Gastroesophageal sphincter (tissue), 4 donors: ENCODE measurements around the gene OR52B6. TPM values are rescaled to one million over a fixed set of nuclear protein-coding genes. Genes with fewer than 3 reads are reported as not detected.

Experiments
- ATAC-seq: fragments of 150-250 bp; one replicate; pipeline ENCODE4 v1.9.1; 2016; ENCODE audit warnings: mild to moderate bottlenecking, moderate library complexity
- H3K27ac ChIP-seq, 4 donors: fragments of 200-600 bp; sonication (generic) in 3 of 4; 1 replicate in 3 of 4; 2 replicates in 1 of 4; pipeline ENCODE4 v1.5.1; 2016 to 2019
- H3K27me3 ChIP-seq: fragments of 200-600 bp; sonication (generic); one replicate; pipeline ENCODE4 v1.5.1; 2019
- H3K36me3 ChIP-seq, 2 donors: fragments of 200-600 bp; sonication (generic); one replicate each; pipeline ENCODE4 v1.5.1; 2019; ENCODE audit warnings: control low read depth in 1 of 2
- H3K4me1 ChIP-seq, 3 donors: fragments of 200-600 bp; sonication (generic); 1 replicate in 2 of 3; 2 replicates in 1 of 3; pipeline ENCODE4 v1.5.1; 2016 to 2019; ENCODE audit warnings: control low read depth in 2 of 3
- H3K4me3 ChIP-seq, 2 donors: fragments of 200-600 bp; sonication (generic); one replicate each; pipeline ENCODE4 v1.5.1; 2019; ENCODE audit warnings: mild to moderate bottlenecking in 1 of 2, moderate library complexity in 1 of 2
- H3K9me3 ChIP-seq, 3 donors: fragments of 200-600 bp; sonication (generic); one replicate each; pipeline ENCODE4 v1.5.1; 2017 to 2019; ENCODE audit warnings: control low read depth in 2 of 3
- CTCF ChIP-seq, 4 experiments: fragments of 200-600 bp in 2 of 4; fragments of 450-650 bp in 2 of 4; sonication (generic) in 1 of 4; IDR thresholded peaks; one replicate each; pipeline ENCODE4 v1.5.1; 2017 to 2019; ENCODE audit warnings: antibody characterized with exemption in 4 of 4, mild to moderate bottlenecking in 2 of 4, moderate library complexity in 2 of 4
- EP300 ChIP-seq: sonication (generic); formaldehyde crosslinking; IDR thresholded peaks from one replicate; pipeline ENCODE4 v1.6.1; 2017; ENCODE audit warnings: antibody characterized with exemption, mild to moderate bottlenecking
- POLR2A ChIP-seq, 2 donors: fragments of 450-650 bp; IDR thresholded peaks; one replicate each; pipeline ENCODE4 v1.6.1; 2017; ENCODE audit warnings: antibody characterized with exemption in 2 of 2, mild to moderate bottlenecking in 2 of 2, moderate library complexity in 1 of 2
- POLR2AphosphoS5 ChIP-seq: sonication (generic); formaldehyde crosslinking; IDR thresholded peaks from one replicate; pipeline ENCODE4 v1.6.1; 2017; ENCODE audit warnings: antibody characterized with exemption
- WGBS, 2 donors: methylation state at CpG; one replicate each; pipeline ENCODE4 v1.1.5; 2018; ENCODE audit warnings: low coverage in 1 of 2; 5-methylcytosine and 5-hydroxymethylcytosine counted together
- total RNA-seq, 4 donors: library from RNA; depleted of rRNA; stranded (reverse); fragments of >200 nt; gene quantifications; one replicate each; pipeline ENCODE4 v1.1.0, GENCODE V29; 2016

The OR52B6 gene, protein sequence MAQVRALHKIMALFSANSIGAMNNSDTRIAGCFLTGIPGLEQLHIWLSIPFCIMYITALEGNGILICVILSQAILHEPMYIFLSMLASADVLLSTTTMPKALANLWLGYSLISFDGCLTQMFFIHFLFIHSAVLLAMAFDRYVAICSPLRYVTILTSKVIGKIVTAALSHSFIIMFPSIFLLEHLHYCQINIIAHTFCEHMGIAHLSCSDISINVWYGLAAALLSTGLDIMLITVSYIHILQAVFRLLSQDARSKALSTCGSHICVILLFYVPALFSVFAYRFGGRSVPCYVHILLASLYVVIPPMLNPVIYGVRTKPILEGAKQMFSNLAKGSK
- total RNA-seq, result not detected

GRCh38 chr11:5580577-5580976 is at the start of gene OR52B6:
OR52B6 (plus strand) TSS chr11:5580877; CDS start chr11:5580877, 0 bp downstream.
- no peak for TF ChIP-seq POLR2AphosphoS5
- TF ChIP-seq POLR2A (IDR thresholded peaks at IDR 0.05), result no peak
- TF ChIP-seq CTCF (IDR thresholded peaks at IDR 0.05), result no peak
- TF ChIP-seq EP300, result no peak
- no peak for ATAC-seq
- Histone ChIP-seq H3K36me3 (no peaks in the 10 kb centered on the region), H3K9me3 (no peaks in the 10 kb centered on the region), H3K4me1 (no peaks in the 10 kb centered on the region), H3K27ac (no peak within 1 kb of the TSS), H3K4me3 (no peak within 1 kb of the TSS), H3K27me3 (no peaks in the 10 kb centered on the region)
- 87 to 100% methylated on average over 3 to 4 of the region's 8 CpGs for WGBS, 2 donors

- H3K36me3 ChIP-seq, result no peaks in the 10 kb centered on the region
- no peak overlapping the region for H3K4me3 ChIP-seq
- no peaks in the 10 kb centered on the region for H3K27me3 ChIP-seq
- TF ChIP-seq EP300 (no peak), POLR2A (IDR thresholded peaks at IDR 0.05) (no peak), POLR2AphosphoS5 (no peak), CTCF (IDR thresholded peaks at IDR 0.05) (no peak)
- no peaks in the 10 kb centered on the region for H3K4me1 ChIP-seq
- H3K9me3 ChIP-seq, result no peaks in the 10 kb centered on the region
- H3K27ac ChIP-seq, result no peak overlapping the region
- WGBS, 2 donors, result 40 to 85% methylated on average over 1 to 2 of the region's 2 CpGs
- ATAC-seq, result no peak
Observed at GRCh38 chr11:5531053-5531831, 49.4 kb upstream of the OR52B6 start.

- no peaks in the 10 kb centered on the region for H3K9me3 ChIP-seq
- H3K27me3 ChIP-seq, result no peaks in the 10 kb centered on the region
- H3K36me3 ChIP-seq, result no peaks in the 10 kb centered on the region
- no peak overlapping the region for H3K27ac ChIP-seq
- H3K4me3 ChIP-seq, result no peak overlapping the region
- H3K4me1 ChIP-seq, result no peaks in the 10 kb centered on the region
- no peak for ATAC-seq
- WGBS, 2 donors, result 67 to 90% methylated on average over 1 of the region's 1 CpG
- TF ChIP-seq CTCF (IDR thresholded peaks at IDR 0.05) (no peak), POLR2AphosphoS5 (no peak), POLR2A (IDR thresholded peaks at IDR 0.05) (no peak), EP300 (no peak)
Observed at GRCh38 chr11:5534046-5534445, 46.6 kb upstream of the OR52B6 start.

DNA sequence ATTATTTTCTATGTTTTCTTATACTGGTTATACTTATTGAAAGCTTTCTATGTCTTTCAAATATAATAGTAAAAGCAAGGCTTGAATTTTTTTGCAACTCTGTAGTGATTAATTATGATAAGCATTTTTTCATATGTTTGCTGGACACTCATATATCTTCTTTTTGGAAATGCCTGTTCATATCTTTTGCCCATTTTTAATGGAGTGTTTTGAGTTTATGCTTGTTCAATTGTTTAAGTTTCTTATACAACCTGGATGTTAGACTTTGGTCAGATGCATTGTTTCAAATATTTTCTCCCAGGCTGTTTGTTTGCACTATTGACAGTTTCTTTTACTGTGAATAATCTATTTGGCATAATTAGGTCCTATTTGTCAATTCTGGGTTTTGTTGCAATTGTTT is 44.2 kb upstream of the OR52B6 start:
- no peaks in the 10 kb centered on the region for H3K4me1 ChIP-seq
- no peak for TF ChIP-seq EP300
- TF ChIP-seq POLR2A (IDR thresholded peaks at IDR 0.05), result no peak
- TF ChIP-seq POLR2AphosphoS5, result no peak
- TF ChIP-seq CTCF (IDR thresholded peaks at IDR 0.05), result no peak
- no peaks in the 10 kb centered on the region for H3K27me3 ChIP-seq
- H3K27ac ChIP-seq, result no peak overlapping the region
- H3K36me3 ChIP-seq, result no peaks in the 10 kb centered on the region
- H3K9me3 ChIP-seq, result no peaks in the 10 kb centered on the region
- no peak for ATAC-seq
- no peak overlapping the region for H3K4me3 ChIP-seq

- H3K36me3 ChIP-seq, result no peaks in the 10 kb centered on the region
- WGBS, 2 donors, result 11 to 25% methylated on average over 1 of the region's 1 CpG
- H3K4me1 ChIP-seq, result no peaks in the 10 kb centered on the region
- H3K27ac ChIP-seq, result no peak overlapping the region
- no peak for TF ChIP-seq CTCF (IDR thresholded peaks at IDR 0.05)
- no peak for TF ChIP-seq POLR2A (IDR thresholded peaks at IDR 0.05)
- no peak for TF ChIP-seq EP300
- no peak for TF ChIP-seq POLR2AphosphoS5
- no peak for ATAC-seq
- H3K4me3 ChIP-seq, result no peak overlapping the region
- no peaks in the 10 kb centered on the region for H3K9me3 ChIP-seq
- no peaks in the 10 kb centered on the region for H3K27me3 ChIP-seq
Observed at GRCh38 chr11:5541427-5541826, 39.2 kb upstream of the OR52B6 start.
